NT2/D1 (cell line): ENCODE data around the gene FAM161B.
"Not testable (repeated sequence)": the region's sequence is repeated elsewhere in the genome, so short reads cannot be mapped to it uniquely, and the experiment has no call there.

ENCODE experiments used
- DNase-seq: peaks from one replicate; pipeline ENCODE4 v3.0.0-alpha.2; 2011; ENCODE audit warnings: low read depth, low spot score
- H3K27me3 ChIP-seq: 2 replicates; pipeline ENCODE4 v1.6.0; 2011; ENCODE audit warnings: mild to moderate bottlenecking; ENCODE audit not compliant: insufficient read length, insufficient read depth
- H3K36me3 ChIP-seq: 2 replicates; pipeline ENCODE4 v1.6.1; 2011; ENCODE audit warnings: mild to moderate bottlenecking, low read length, mixed read lengths; ENCODE audit not compliant: insufficient read depth, insufficient read length
- H3K4me1 ChIP-seq: 2 replicates; pipeline ENCODE4 v1.5.1; 2011; ENCODE audit not compliant: insufficient read depth, insufficient read length
- H3K4me3 ChIP-seq: 2 replicates; pipeline ENCODE4 v1.5.1; 2011; ENCODE audit warnings: low read depth; ENCODE audit not compliant: insufficient read length
- H3K9ac ChIP-seq: 2 replicates; pipeline ENCODE4 v1.6.0; 2011; ENCODE audit warnings: low read depth; ENCODE audit not compliant: insufficient read length
- H3K9me3 ChIP-seq: 2 replicates; pipeline ENCODE4 v1.5.1; 2011; ENCODE audit warnings: mild to moderate bottlenecking, low read length; ENCODE audit not compliant: insufficient read depth
- SUZ12 ChIP-seq: IDR thresholded peaks from 2 replicates; pipeline ENCODE4 v1.6.1; 2011; ENCODE audit not compliant: insufficient read length, insufficient read depth; ENCODE audit errors: extremely low read depth
- YY1 ChIP-seq: IDR thresholded peaks from 2 replicates; pipeline ENCODE4 v1.6.1; 2011; ENCODE audit not compliant: insufficient read length, insufficient read depth
- ZNF274 ChIP-seq: IDR thresholded peaks from 2 replicates; pipeline ENCODE4 v1.6.1; 2011; ENCODE audit warnings: mild to moderate bottlenecking, low read depth, low read length

Gene FAM161B

GRCh38 chr14:73909681-73910080 lies 40.2 kb downstream of the FAM161B start:
- no peak for DNase-seq
- no peak for TF ChIP-seq SUZ12
- no peak for TF ChIP-seq ZNF274
- TF ChIP-seq YY1, result no peak
- no peaks in the 10 kb centered on the region for H3K9me3 ChIP-seq
- H3K27me3 ChIP-seq, result no peaks in the 10 kb centered on the region
- H3K4me1 ChIP-seq, result no peaks in the 10 kb centered on the region
- peaks cover 69% of the 10 kb centered on the region for H3K36me3 ChIP-seq
- H3K4me3 ChIP-seq, result no peak overlapping the region
- no peak overlapping the region for H3K9ac ChIP-seq

GRCh38 chr14:73903028-73903427 lies 46.9 kb downstream of the FAM161B start:
- Histone ChIP-seq H3K4me3 (no peak overlapping the region), H3K4me1 (no peaks in the 10 kb centered on the region), H3K36me3 (peaks cover 58% of the 10 kb centered on the region), H3K27me3 (no peaks in the 10 kb centered on the region), H3K9me3 (no peaks in the 10 kb centered on the region), H3K9ac (no peak overlapping the region)
- TF ChIP-seq SUZ12 (no peak), ZNF274 (no peak), YY1 (no peak)
- DNase-seq, result no peak

GRCh38 chr14:73896521-73896920 lies 53.4 kb downstream of the FAM161B start:
- Histone ChIP-seq H3K9me3 (no peaks in the 10 kb centered on the region), H3K4me3 (no peak overlapping the region), H3K36me3 (peaks cover 65% of the 10 kb centered on the region), H3K4me1 (no peaks in the 10 kb centered on the region), H3K27me3 (no peaks in the 10 kb centered on the region), H3K9ac (no peak overlapping the region)
- no peak for DNase-seq
- no peak for TF ChIP-seq ZNF274
- no peak for TF ChIP-seq YY1
- no peak for TF ChIP-seq SUZ12

- no peak for TF ChIP-seq YY1
- TF ChIP-seq SUZ12, result no peak
- no peak for TF ChIP-seq ZNF274
- DNase-seq, result no peak
- H3K36me3 ChIP-seq, result peaks cover 62% of the 10 kb centered on the region
- no peaks in the 10 kb centered on the region for H3K9me3 ChIP-seq
- H3K9ac ChIP-seq, result no peak overlapping the region
- no peaks in the 10 kb centered on the region for H3K27me3 ChIP-seq
- no peak overlapping the region for H3K4me3 ChIP-seq
- H3K4me1 ChIP-seq, result no peaks in the 10 kb centered on the region
Observed at GRCh38 chr14:73895939-73896338, 54.0 kb downstream of the FAM161B start.

GRCh38 chr14:73894180-73894687 lies 55.7 kb downstream of the FAM161B start:
- H3K27me3 ChIP-seq, H3K4me1 ChIP-seq, DNase-seq, H3K9me3 ChIP-seq, H3K9ac ChIP-seq, H3K4me3 ChIP-seq: not testable (repeated sequence)
- peaks cover 55% of the 10 kb centered on the region for H3K36me3 ChIP-seq

- H3K9me3 ChIP-seq, result no peaks in the 10 kb centered on the region
- H3K27me3 ChIP-seq, result no peaks in the 10 kb centered on the region
- DNase-seq, result no peak
- TF ChIP-seq ZNF274 (no peak), YY1 (no peak), SUZ12 (no peak)
- H3K9ac ChIP-seq, result no peak overlapping the region
- peaks cover 18% of the 10 kb centered on the region for H3K36me3 ChIP-seq
- no peaks in the 10 kb centered on the region for H3K4me1 ChIP-seq
- no peak overlapping the region for H3K4me3 ChIP-seq
Observed at GRCh38 chr14:73889376-73889775, 60.5 kb downstream of the FAM161B start.

GRCh38 chr14:73888971-73889370 lies 60.9 kb downstream of the FAM161B start:
- no peak overlapping the region for H3K9ac ChIP-seq
- TF ChIP-seq YY1 (no peak), SUZ12 (no peak), ZNF274 (no peak)

GRCh38 chr14:73888460-73888725 lies 61.5 kb downstream of the FAM161B start:
- Histone ChIP-seq H3K4me3 (no peak overlapping the region), H3K27me3 (no peaks in the 10 kb centered on the region), H3K9me3 (no peaks in the 10 kb centered on the region), H3K9ac (no peak overlapping the region), H3K36me3 (peaks cover 13% of the 10 kb centered on the region), H3K4me1 (no peaks in the 10 kb centered on the region)
- DNase-seq, result no peak
- TF ChIP-seq SUZ12, result no peak
- no peak for TF ChIP-seq ZNF274
- TF ChIP-seq YY1, result no peak

More at GRCh38 chr14:73888971-73889370, 60.9 kb downstream of the FAM161B start:
- no peak for DNase-seq
- no peaks in the 10 kb centered on the region for H3K4me1 ChIP-seq
- H3K4me3 ChIP-seq, result no peak overlapping the region
- H3K27me3 ChIP-seq, result no peaks in the 10 kb centered on the region
- H3K36me3 ChIP-seq, result peaks cover 16% of the 10 kb centered on the region
- no peaks in the 10 kb centered on the region for H3K9me3 ChIP-seq
